ENCODE results near the gene TSNAX. TPM values are rescaled to one million over a fixed set of nuclear protein-coding genes. Genes with fewer than 3 reads are reported as not detected.

TSNAX gene
- total and polyA plus RNA-seq, 9 of the 15 experiments (the other 6 are each of a cell fraction or from before 2014, with no cell fraction given): 33.8 to 102 (median 61.2) TPM

DNA sequence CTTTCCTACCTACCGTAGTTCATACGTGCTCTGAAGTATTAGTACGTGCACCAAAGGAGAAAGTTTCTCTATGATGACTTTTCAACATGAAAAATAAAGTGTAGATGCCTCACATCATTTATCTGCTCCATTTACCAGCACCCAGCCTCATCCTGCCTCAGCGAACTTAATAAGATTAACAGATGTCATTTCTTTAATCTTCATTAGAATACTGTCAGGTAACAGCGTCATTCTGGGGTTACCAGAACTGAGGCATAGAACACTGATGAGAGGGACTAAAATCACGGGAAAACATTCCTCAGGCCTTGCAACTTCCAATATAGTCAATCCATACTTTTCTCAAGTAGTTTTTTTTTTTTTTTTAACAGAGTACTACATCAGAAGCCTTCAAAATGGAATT is 54.9 kb downstream of the TSNAX start:
- no peaks in the 10 kb centered on the region for H3K27me3 ChIP-seq (ENCODE audit: control insufficient read depth in 2 of 2, insufficient read depth in 2 of 2, low read length in 2 of 2)
- ChIA-PET POLR2A (interaction anchor here (1.0 kb wide), 1 partner anchor 17 kb away, joined by 3 read pairs; no protein-coding TSS in a partner anchor), CTCF (ENCODE audit: low intra/inter-chr PET ratio) (interaction anchor here (2.7 kb wide), 1 partner anchor 226 kb away, joined by 18 read pairs; no protein-coding TSS in a partner anchor)
- H3K27ac ChIP-seq (ENCODE audit: extremely low read depth, low read depth, low read length): no peak overlapping the region
- H3K4me3 ChIP-seq: no peak overlapping the region
- BruUV-seq (replicated peaks): no TSS peak
- H3K9me3 ChIP-seq (replicated peaks; ENCODE audit: control insufficient read depth, insufficient read depth, low read depth, low read length): no peaks in the 10 kb centered on the region
- no peak overlapping the region for H3K4me2 ChIP-seq (ENCODE audit: insufficient read depth, low read length)
- no peak overlapping the region for H2AFZ ChIP-seq (ENCODE audit: low read depth, low read length)
- in situ Hi-C loops (cut with MboI) (no loop called here), intact Hi-C loops (cut with micrococcal nuclease) (loop anchor here (5.0 kb wide), 1 partner anchor 101 kb away; no protein-coding TSS in a partner anchor)
- FAIRE-seq (no peak), DNase-seq (ENCODE audit: extremely low read depth in 1 of 4, low spot score in 3 of 4) (no peak), ATAC-seq (no peak)
- no peaks in the 10 kb centered on the region for H3K9me1 ChIP-seq (ENCODE audit: control insufficient read depth, insufficient read depth, low read length)
- no peaks in the 10 kb centered on the region for H4K20me1 ChIP-seq (replicated peaks; ENCODE audit: control insufficient read depth, insufficient read depth, low read length)
- no peaks in the 10 kb centered on the region; a peak in 1 of 5 replicates for H3K4me1 ChIP-seq (replicated peaks in 1 of 2; ENCODE audit: control insufficient read depth in 2 of 2, insufficient read depth in 2 of 2, low read length in 2 of 2)
- no peaks in the 10 kb centered on the region for H3K79me2 ChIP-seq (ENCODE audit: control insufficient read depth, insufficient read depth, low read length)
- no peak overlapping the region for H3K9ac ChIP-seq (ENCODE audit: insufficient read depth in 1 of 2, low read depth in 2 of 2, low read length in 2 of 2)
- no peaks in the 10 kb centered on the region for H3K36me3 ChIP-seq (ENCODE audit: control insufficient read depth, insufficient read depth, low read length)
- WGBS (ENCODE audit: insufficient coverage, low coverage, missing lambda C conversion rate): 62% methylated on average over 6 of the region's 6 CpGs
- TF ChIP-seq KLF6 (CRISPR knock-in tag; IDR thresholded peaks at IDR 0.05; ENCODE audit: borderline replicate concordance) (no peak), TAF15 (IDR thresholded peaks at IDR 0.05; ENCODE audit: low read depth, low read length) (no peak), SRSF1 (IDR thresholded peaks at IDR 0.05; ENCODE audit: low read depth, low read length) (no peak), GABPA (tag; conservative IDR thresholded peaks at IDR 0.05; ENCODE audit: low read depth) (no peak), ZNF12 (CRISPR knock-in tag; IDR thresholded peaks at IDR 0.05) (no peak), SREBF2 (CRISPR knock-in tag; IDR thresholded peaks at IDR 0.05) (no peak), NR2C2 (CRISPR knock-in tag; IDR thresholded peaks at IDR 0.05) (no peak), NR2C2 (tag; IDR thresholded peaks at IDR 0.05) (no peak), ARID1B (IDR thresholded peaks at IDR 0.05) (no peak), SMARCA5 (IDR thresholded peaks at IDR 0.05) (no peak)
- TF ChIP-seq, protein P1, sequence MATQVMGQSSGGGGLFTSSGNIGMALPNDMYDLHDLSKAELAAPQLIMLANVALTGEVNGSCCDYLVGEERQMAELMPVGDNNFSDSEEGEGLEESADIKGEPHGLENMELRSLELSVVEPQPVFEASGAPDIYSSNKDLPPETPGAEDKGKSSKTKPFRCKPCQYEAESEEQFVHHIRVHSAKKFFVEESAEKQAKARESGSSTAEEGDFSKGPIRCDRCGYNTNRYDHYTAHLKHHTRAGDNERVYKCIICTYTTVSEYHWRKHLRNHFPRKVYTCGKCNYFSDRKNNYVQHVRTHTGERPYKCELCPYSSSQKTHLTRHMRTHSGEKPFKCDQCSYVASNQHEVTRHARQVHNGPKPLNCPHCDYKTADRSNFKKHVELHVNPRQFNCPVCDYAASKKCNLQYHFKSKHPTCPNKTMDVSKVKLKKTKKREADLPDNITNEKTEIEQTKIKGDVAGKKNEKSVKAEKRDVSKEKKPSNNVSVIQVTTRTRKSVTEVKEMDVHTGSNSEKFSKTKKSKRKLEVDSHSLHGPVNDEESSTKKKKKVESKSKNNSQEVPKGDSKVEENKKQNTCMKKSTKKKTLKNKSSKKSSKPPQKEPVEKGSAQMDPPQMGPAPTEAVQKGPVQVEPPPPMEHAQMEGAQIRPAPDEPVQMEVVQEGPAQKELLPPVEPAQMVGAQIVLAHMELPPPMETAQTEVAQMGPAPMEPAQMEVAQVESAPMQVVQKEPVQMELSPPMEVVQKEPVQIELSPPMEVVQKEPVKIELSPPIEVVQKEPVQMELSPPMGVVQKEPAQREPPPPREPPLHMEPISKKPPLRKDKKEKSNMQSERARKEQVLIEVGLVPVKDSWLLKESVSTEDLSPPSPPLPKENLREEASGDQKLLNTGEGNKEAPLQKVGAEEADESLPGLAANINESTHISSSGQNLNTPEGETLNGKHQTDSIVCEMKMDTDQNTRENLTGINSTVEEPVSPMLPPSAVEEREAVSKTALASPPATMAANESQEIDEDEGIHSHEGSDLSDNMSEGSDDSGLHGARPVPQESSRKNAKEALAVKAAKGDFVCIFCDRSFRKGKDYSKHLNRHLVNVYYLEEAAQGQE (IDR thresholded peaks at IDR 0.05; ENCODE audit: borderline replicate concordance): no peak
- TF ChIP-seq, protein P1 (CRISPR knock-in tag; IDR thresholded peaks at IDR 0.05; ENCODE audit: low read depth): no peak
- TF ChIP-seq, protein P2, sequence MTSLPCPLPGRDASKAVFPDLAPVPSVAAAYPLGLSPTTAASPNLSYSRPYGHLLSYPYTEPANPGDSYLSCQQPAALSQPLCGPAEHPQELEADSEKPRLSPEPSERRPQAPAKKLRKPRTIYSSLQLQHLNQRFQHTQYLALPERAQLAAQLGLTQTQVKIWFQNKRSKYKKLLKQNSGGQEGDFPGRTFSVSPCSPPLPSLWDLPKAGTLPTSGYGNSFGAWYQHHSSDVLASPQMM (CRISPR knock-in tag; IDR thresholded peaks at IDR 0.05): no peak
- TF ChIP-seq, protein P3, sequence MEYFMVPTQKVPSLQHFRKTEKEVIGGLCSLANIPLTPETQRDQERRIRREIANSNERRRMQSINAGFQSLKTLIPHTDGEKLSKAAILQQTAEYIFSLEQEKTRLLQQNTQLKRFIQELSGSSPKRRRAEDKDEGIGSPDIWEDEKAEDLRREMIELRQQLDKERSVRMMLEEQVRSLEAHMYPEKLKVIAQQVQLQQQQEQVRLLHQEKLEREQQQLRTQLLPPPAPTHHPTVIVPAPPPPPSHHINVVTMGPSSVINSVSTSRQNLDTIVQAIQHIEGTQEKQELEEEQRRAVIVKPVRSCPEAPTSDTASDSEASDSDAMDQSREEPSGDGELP (CRISPR knock-in tag; IDR thresholded peaks at IDR 0.05; ENCODE audit: borderline replicate concordance): no peak
